ENCODE data around the gene LAD1.

LAD1 gene, protein sequence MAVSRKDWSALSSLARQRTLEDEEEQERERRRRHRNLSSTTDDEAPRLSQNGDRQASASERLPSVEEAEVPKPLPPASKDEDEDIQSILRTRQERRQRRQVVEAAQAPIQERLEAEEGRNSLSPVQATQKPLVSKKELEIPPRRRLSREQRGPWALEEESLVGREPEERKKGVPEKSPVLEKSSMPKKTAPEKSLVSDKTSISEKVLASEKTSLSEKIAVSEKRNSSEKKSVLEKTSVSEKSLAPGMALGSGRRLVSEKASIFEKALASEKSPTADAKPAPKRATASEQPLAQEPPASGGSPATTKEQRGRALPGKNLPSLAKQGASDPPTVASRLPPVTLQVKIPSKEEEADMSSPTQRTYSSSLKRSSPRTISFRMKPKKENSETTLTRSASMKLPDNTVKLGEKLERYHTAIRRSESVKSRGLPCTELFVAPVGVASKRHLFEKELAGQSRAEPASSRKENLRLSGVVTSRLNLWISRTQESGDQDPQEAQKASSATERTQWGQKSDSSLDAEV

GRCh38 chr1:201399018-201399351 lies at the start of gene LAD1:
LAD1 (minus strand) TSS chr1:201399324; CDS start chr1:201399306, 18 bp downstream.
- DNase-seq = no peak

- peak; percentile 77 for DNase-seq
These were observed 49.1 kb upstream of the LAD1 start for GRCh38 chr1:201447903-201448871.

- DNase-seq = no peak
These were observed 46.2 kb upstream of the LAD1 start for GRCh38 chr1:201445310-201445709.

DNA sequence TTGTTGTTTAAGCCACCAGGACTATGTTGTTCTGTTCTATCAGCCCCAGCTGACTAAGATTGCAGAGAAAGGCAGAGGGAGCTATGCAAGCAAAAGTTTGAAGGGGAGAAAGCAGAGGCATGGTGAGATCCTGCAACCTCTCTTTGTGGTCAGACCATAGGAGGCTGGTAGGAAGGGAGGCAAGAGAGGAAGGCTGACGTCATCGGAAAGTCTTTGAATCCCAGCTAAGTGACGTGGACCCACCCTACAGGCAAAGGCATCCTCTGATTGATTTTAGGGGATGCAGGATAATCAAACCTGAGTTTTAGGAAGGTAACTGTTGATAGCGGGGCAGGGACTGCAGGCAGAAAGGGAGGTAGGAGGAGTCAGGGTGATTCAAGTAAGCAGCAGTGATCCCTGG lies 45.7 kb upstream of the LAD1 start:
- DNase-seq = no peak

- DNase-seq = no peak
These were observed 44.6 kb upstream of the LAD1 start for GRCh38 chr1:201443747-201444146.

- DNase-seq = no peak
These were observed 37.8 kb upstream of the LAD1 start for GRCh38 chr1:201436969-201437368.

GRCh38 chr1:201436393-201436792 lies 37.3 kb upstream of the LAD1 start:
- DNase-seq = no peak

DNA sequence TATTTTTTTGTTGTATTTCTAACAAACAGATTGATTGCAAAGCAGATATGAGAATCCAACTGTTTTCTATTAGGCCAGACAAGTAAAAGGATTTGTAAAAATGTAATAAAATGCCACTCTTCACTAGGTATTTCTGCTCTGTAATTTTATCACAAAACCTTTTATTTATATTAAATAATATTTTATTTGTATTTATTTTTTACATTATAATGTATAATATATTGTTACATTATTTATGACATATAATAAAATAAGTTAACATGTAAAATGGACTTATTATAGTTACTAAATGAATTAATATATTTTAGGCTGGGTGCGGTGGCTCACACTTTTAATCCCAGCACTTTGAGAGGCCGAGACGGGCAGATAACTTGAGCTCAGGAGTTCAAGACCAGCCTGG lies 35.1 kb upstream of the LAD1 start:
- no peak for DNase-seq

GRCh38 chr1:201433609-201434008 lies 34.5 kb upstream of the LAD1 start:
- DNase-seq = no peak

DNA sequence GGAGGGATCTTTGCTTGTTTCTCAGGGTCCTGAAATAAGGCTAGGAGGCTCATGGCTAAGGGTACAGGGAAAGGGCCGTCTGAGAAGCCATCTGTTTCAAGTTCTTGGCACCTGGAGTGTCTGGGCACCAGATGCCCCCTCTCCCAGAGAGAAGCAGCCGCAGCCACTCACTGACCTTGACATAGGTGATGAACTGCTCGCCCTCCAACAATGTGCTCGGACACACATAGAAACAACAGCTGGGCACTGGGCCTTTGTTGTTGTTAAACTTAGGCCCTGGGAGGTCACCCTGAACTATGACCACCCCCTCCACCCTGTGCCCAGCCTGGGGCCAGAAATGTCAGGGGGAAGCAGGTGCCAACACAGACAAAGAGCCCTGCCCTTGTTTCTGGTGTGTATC lies 31.7 kb upstream of the LAD1 start:
- no peak for DNase-seq

GRCh38 chr1:201429736-201430501 lies 30.8 kb upstream of the LAD1 start:
- DNase-seq = no peak

GRCh38 chr1:201427963-201428362 lies 28.8 kb upstream of the LAD1 start:
- DNase-seq = no peak

- DNase-seq = peak; percentile 51
These were observed 27.6 kb upstream of the LAD1 start for GRCh38 chr1:201426479-201427310.

GRCh38 chr1:201424146-201424545 lies 25.0 kb upstream of the LAD1 start:
- no peak for DNase-seq

- no peak for DNase-seq
These were observed 24.5 kb upstream of the LAD1 start for GRCh38 chr1:201423655-201424054.

GRCh38 chr1:201422436-201423030 lies 23.4 kb upstream of the LAD1 start:
- DNase-seq = no peak

- no peak for DNase-seq
These were observed 22.9 kb upstream of the LAD1 start for GRCh38 chr1:201422026-201422425.

- DNase-seq = no peak
These were observed 21.9 kb upstream of the LAD1 start for GRCh38 chr1:201421041-201421440.

- DNase-seq = no peak
These were observed 21.5 kb upstream of the LAD1 start for GRCh38 chr1:201420608-201421002.

DNA sequence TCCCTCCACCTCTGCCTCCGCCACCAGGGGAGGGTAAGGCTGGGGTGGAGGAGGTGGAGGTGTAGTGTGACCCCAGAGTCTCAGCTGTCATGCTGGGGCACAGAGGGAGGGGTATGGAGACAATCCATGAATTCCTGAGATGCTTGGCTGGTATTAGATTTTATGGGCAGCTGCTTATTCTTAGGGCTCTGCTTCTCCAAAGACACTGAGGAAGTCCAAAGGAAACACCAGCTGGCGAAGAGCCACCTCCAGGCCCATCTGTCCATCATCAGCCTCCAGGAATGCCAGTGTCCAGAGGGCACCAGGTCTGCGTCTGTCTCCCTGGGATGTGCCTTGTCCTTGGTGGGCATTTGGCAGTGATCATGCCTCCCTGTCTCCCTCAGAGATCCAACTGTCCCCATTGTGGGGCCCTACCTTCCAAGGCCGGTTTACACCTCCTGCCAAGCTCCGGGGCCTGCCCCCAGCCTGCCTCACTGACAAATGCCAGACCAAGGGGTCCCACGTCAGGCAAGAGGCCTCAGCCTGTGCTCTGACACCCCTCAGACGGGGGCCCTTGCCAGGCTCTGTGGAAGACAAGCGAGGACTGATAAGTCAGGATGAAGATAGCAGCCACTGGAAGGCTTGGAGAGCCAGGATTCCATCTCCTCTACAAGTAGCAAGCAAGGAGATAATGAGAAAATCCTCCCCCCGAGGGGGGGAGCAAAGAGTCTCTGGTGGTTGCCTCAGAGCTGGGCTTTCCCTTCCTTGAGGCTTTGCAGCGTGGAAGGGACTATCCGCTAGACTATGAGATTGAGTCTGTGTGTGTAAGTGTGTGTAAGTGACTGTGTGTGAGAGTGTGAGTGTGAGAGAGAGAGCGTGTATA lies 20.9 kb upstream of the LAD1 start:
- no peak for DNase-seq

DNA sequence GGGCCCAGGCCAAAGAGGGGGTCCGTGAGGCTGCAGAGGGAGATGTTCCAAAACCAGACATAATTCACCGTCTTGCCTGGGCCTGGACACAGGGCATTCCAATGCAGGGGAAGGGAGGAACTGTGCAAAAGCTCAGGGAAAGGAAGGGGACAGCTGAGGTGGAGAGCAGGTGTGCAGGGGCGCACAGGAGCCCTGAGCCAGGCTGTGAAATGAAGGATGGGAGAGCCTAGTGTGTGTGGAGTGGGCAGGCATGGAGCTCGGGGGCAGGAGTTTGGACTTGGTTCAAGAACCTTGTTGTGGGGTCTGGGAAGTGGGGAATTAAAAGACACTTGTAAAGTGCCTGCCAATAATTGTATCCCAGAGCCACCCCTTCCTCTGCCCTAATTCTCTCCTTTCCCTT lies 20.1 kb upstream of the LAD1 start:
- DNase-seq = no peak

Data from left hindlimb (tissue), 1 donor.